HG03108 (cell line): ENCODE measurements around the gene BMAL1.

Source experiments
- ATAC-seq: cut with Tn5 transposase; IDR thresholded peaks from one replicate; pipeline ENCODE4 v1.9.1; 2021; ENCODE audit warnings: moderate library complexity; ENCODE audit not compliant: unreplicated experiment

The BMAL1 gene

GRCh38 chr11:13338427-13339069 lies 61.0 kb downstream of the BMAL1 start:
- ATAC-seq: no peak

DNA sequence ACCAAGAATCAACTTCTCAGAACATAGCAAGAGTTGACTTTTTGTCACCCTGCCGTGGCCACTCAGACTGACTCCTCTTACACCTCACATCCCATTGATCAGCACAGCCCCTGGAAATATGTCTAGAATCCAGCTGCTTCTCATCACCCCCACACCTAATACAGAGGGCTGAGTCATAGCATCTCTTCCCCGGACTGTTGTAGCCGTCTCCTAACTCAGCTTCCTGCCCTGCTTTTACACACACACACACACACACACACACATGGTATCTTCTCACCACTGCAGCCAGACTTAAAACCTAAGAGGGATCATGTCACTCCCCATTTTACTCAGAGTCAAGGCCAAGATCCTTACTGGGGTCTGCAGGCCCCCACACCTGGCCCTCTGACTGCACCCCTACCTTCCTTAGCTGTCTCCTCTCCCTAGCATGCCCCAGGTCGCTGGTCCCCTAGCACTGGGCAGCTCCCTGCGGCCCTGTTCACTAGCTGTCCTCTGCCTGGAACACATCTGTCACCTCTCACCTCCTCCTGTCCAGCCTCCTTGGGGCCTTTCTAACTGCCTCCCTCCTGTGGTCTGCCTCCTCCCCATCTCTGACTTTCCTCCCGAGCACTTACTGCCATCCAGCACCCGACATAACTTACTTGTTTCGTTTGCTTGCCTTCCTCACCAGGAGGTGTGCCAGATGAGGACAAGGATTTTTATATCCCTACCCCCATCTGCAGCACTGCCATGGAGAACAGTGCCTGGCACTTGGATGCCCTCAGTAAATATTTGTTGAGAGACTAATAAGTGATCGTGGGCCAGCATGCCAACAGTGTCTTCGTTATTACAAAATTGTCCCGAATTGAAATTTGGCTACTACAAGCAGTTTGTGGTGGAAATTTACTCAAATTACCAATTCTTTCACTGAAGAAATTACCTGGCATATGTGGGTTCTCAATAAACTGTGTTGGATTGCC lies 61.9 kb downstream of the BMAL1 start:
- ATAC-seq: no peak

DNA sequence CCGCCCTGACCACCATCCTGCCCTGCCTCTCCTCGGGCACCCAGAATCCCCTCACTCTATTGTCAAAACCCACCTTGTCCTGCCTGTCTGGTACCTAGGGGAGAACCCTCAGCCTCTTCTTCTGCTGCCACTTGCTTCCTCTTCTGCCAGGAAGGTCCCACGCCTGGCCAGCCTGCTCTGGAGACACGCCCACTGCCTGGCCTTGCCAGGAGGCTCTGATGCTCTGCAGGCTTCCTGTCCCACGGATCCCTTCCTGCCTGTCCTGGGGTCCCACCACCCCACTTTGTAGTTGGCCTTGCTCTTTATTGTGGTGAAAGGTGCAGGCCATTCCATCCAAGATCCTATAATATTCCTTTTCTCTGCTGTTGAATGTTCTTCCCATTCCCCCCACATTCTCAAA lies 63.4 kb downstream of the BMAL1 start:
- ATAC-seq: no peak

GRCh38 chr11:13343067-13343466 lies 65.5 kb downstream of the BMAL1 start:
- ATAC-seq: no peak

- no peak for ATAC-seq
Measured at GRCh38 chr11:13343931-13344717, 66.5 kb downstream of the BMAL1 start.

DNA sequence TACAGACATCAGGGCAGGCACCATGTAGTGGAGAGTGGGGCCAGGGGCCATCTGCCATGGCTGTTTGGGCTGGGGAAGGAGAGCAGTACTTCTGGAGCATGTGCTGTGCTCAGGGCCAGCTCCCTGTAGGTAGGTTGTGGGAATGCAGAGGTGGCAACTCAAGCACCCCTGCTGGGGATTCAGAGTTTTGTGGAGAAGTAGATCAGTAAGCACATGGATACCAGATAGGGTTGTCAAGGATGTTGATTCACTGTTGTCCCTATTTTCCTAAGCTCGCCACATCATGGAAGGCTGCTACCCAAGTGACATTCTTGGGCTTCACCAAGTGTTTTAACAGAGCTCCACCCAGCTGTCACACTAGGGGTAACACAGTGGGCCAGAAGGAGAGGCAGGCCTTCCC lies 67.2 kb downstream of the BMAL1 start:
- ATAC-seq: no peak

DNA sequence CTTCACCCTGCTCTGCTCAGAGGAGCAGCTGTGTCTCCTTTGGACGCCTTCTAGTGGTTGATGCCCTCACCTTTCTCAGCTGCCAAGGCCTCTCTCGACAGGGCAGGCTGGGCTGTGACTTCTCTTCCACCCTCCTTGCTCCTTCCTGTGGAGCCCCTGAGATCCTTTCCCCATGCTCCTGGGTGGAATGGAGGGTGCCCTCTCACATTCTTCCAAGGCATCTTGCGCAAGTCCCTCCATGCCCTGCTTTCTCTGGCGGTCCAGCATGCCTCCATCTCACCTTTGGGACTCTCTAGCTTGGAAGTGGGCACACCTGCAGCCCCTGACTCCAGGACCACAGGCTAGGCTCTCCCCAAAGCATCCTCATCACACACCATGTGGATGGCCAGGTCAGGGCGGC lies 68.9 kb downstream of the BMAL1 start:
- ATAC-seq: no peak

DNA sequence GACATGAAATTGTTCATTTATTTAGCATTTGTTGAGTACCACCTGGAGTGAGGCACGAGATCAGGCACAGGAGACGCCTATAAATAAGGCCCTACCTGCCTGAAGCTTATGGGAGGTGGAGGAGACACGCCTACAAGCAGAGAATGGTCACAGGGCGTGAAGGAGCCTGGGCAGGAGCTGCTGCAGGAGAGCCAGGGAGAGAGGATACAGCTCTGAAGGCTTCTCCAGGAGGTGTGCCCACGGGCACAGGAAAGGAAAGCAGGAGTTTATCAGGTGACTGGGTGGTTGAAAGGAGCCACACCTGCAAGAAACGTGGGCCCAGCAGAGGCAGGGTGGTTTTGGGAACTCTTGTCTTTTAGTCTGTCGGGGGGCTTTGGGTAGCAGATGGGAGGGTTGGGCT lies 70.3 kb downstream of the BMAL1 start:
- no peak for ATAC-seq

- ATAC-seq: no peak
Measured at GRCh38 chr11:13348305-13348704, 70.7 kb downstream of the BMAL1 start.

DNA sequence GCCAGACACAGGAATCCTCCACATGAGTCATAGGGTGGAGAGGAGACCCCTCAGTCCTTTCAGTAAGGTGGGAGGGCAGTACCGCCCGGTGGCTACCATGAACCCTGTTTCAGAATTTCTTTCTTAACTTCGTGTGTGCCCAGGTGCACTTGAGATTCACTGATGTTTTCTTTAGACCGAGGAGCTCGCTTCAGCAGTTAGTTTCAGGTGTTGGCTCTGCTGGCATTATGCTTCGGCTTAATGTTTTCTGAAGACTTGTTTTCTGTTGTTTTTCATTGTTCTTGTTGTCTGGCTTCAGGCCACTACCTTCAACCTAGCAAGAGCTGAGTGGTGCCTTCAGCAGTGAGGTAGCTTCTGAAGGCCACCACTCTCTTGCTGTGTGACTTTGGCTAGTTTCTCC lies 71.5 kb downstream of the BMAL1 start:
- ATAC-seq: no peak

DNA sequence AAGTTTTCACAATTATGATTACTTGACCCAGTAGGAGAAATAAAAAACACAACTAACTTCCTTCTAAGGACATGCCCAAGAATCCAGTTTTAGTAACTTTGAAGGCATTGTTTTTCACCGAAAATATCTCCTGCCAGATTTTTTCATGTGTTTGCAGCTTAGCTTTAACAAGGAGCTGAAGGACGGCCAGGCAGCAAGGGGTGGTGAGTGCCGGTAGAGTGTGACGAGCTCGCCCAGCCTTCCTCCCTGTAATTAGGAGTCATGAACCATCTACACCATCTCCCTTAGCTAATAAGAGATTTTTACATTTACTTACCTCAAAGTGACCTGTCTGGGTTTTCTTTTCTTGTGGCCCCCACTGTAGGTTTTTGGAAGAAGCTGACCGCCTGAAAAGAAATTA lies 72.0 kb downstream of the BMAL1 start:
- no peak for ATAC-seq

- ATAC-seq: no peak
Measured at GRCh38 chr11:13352711-13353110, 75.1 kb downstream of the BMAL1 start.

- ATAC-seq: no peak
Measured at GRCh38 chr11:13354335-13354734, 76.7 kb downstream of the BMAL1 start.

DNA sequence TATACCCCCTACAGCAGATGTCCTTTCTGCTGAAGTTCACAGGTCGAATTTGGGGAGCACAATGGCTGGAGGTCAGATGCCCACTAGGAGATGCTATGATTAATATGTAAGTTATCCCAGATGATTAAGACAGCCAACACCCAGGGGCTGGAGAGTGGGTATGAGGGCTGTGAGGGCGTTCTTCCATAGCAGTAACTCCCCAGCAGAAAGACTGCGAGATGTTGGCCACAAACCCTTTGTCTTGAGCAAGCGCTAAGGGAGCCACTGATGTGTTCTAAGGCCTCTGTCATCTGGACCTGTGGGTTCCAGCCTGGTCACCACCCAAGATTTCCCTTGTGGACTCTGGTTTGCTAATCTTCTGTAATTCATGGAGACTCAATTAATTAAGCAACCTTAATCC lies 77.6 kb downstream of the BMAL1 start:
- ATAC-seq: no peak

DNA sequence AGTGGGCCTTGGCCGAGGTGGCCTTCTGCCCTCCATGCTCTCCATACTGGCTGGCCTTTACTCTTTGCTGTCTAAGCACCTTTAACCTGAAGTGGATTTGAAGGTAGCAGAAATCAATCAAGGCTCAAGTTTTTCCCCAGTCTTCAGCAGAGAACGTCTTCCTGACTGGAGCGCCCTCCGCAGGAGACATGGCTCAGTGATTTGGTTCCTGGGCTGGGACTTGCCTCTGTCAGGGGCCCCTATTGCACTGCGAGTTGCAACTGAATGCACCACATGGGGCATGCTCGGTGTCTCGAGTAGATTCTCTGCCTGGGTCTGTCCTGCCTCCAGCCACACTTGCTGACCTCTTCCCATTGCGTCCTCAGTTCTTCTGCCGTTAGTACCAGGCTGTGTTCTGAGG lies 79.6 kb downstream of the BMAL1 start:
- no peak for ATAC-seq

DNA sequence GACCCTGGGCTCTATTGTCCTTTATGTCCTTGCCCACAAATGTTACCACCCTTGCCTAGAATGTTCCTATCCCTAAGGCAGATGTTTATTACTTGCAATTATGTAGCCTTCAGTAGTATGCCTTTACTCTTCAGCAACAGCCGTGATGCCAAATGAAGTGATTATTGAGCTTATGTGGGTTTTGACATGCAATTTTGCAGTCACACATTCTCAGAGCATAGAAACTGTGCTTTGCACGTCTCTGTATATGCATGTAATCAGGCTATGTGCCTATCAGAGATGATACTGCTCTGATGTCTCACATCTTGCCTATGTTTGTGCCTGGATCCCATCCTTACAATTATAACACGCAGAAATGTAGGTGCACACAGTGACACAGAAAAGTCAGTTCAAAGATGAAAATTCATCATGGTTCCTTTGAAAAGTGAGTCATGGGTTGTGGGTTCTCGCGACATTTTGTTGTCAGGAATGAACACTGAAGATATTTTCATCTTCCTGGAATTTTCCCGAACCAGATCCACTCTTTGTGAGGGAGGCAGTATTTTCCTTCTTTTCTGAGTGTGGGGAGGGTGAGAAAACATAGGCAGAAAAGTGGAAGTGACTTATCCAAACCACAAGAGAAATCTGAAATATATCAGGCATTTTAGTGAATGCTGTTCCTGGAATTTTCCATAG lies 81.1 kb downstream of the BMAL1 start:
- no peak for ATAC-seq

DNA sequence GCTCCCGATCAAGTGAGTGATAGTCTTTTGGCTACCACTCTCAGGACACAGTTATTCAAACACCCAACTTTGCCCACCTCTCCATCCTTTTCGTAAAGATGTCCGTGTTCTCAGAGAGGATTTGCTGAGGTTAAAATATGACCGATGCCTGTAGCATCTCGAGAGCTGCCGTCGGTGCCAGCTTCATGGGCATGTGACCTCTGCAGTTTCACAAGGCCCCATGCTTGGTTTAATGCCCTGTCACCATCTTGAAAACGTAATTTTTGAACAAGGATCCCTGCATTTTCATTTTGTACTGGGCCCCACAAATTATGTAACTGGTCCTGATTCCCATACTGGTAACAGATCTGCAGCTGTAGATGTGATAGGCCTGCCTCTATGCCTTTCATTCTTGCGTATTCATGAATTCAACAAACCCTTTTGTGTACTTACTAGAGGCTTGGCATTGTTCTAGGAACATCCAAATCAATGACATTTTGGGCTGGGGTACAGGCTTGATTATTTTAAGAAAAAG lies 85.1 kb downstream of the BMAL1 start:
- ATAC-seq: no peak

DNA sequence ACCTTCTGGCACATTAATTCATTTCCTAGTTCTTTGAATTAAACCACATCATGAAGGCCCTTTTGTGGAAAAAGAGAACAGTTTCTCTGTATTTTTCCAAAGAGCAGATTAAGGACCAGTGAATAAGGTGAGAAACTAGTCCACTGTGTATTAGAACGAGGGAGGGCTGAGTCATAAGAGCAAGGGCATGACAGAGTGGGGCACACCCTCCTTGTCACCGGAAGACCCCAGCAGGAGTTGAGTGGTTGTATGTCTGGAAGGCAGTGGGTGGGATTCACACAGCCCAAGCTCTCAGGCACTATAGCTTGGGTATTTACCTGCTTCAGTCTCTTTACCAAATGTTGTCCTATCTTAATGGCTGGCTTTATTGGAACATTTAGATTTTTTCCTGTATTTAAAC lies 86.8 kb downstream of the BMAL1 start:
- no peak for ATAC-seq

GRCh38 chr11:13366266-13367026 lies 88.9 kb downstream of the BMAL1 start:
- no peak for ATAC-seq

- no peak for ATAC-seq
Measured at GRCh38 chr11:13367115-13367514, 89.5 kb downstream of the BMAL1 start.
